Peyer's patch (tissue), 4 donors: Measurements from ENCODE around the gene APOBEC3F.

Source experiments
- CTCF ChIP-seq, 6 experiments: fragments of 450-650 bp in 4 of 6; fragments of 200-600 bp in 2 of 6; sonication (generic) in 1 of 6; IDR thresholded peaks; one replicate each; pipeline ENCODE4 v1.5.1; 2017 to 2019; ENCODE audit warnings: antibody characterized with exemption in 6 of 6, mild to moderate bottlenecking in 3 of 6, moderate library complexity in 1 of 6
- POLR2A ChIP-seq, 2 donors: fragments of 450-650 bp; IDR thresholded peaks; one replicate each; pipeline ENCODE4 v1.5.1; 2017; ENCODE audit warnings: antibody characterized with exemption in 2 of 2, mild to moderate bottlenecking in 2 of 2, moderate library complexity in 2 of 2

- TF ChIP-seq CTCF (IDR thresholded peaks at IDR 0.05) (no peak), POLR2A (IDR thresholded peaks at IDR 0.05) (no peak)
Observed at GRCh38 chr22:39098576-39098975, 57.9 kb downstream of the APOBEC3F start.
